Liver (tissue), 3 donors: ENCODE results near the gene PVRIG.

Experiments used
- CTCF ChIP-seq: fragments of 150-350 bp; IDR thresholded peaks from 2 replicates; pipeline ENCODE4 v1.5.1; 2017; ENCODE audit warnings: improper control_type of control experiment, low read depth, low read length; ENCODE audit not compliant: missing input control
- HNF4A ChIP-seq, 2 donors: conservative IDR thresholded peaks; 2 replicates each; pipeline ENCODE4 v1.6.1; 2016; ENCODE audit warnings: antibody characterized with exemption in 2 of 2, mild to moderate bottlenecking in 2 of 2
- JUND ChIP-seq, 2 donors: IDR thresholded peaks; 2 replicates each; pipeline ENCODE4 v1.6.1; 2016; ENCODE audit warnings: antibody characterized with exemption in 2 of 2
- RAD21 ChIP-seq, 2 donors: IDR thresholded peaks; 2 replicates each; pipeline ENCODE4 v1.6.1; 2016; ENCODE audit warnings: antibody characterized with exemption in 2 of 2, mild to moderate bottlenecking in 2 of 2
- SP1 ChIP-seq: IDR thresholded peaks from 2 replicates; pipeline ENCODE4 v1.6.1; 2018; ENCODE audit warnings: antibody characterized with exemption, mild to moderate bottlenecking
- TAF1 ChIP-seq: conservative IDR thresholded peaks from 2 replicates; pipeline ENCODE4 v1.6.1; 2016; ENCODE audit warnings: antibody characterized with exemption, mild to moderate bottlenecking
- ZBTB33 ChIP-seq: IDR thresholded peaks from 2 replicates; pipeline ENCODE4 v1.6.1; 2016; ENCODE audit warnings: antibody characterized with exemption
- donor health status: healthy.
- donor health status: healthy.

GRCh38 chr7:100171087-100171681 is 48.6 kb upstream of the PVRIG start:
- TF ChIP-seq CTCF (no peak), SP1 (no peak), ZBTB33 (no peak), HNF4A (conservative IDR thresholded peaks at IDR 0.05) (no peak), JUND (IDR thresholded peaks at IDR 0.05) (no peak), TAF1 (no peak), RAD21 (IDR thresholded peaks at IDR 0.05) (no peak)
